GM23338 (cell line): Measurements from ENCODE around the gene GPR119.

Experiments used
- CREB1 ChIP-seq: fragments of 250-450 bp; sonication (Bioruptor Pico); IDR thresholded peaks from 2 replicates; pipeline ENCODE4 v1.5.0; 2020; ENCODE audit warnings: low read depth, mild to moderate bottlenecking, moderate library complexity
- TF ChIP-seq, protein P1 (sequence below), 2 experiments: fragments of 200-600 bp in 1 of 2; sonication (generic) in 1 of 2; conservative IDR thresholded peaks; 2 replicates each; pipeline versions ENCODE4 v1.5.1 to v1.6.1; 2016 to 2017; ENCODE audit warnings: antibody characterized with exemption in 2 of 2, low read depth in 2 of 2, mild to moderate bottlenecking in 2 of 2, moderate library complexity in 1 of 2

DNA sequence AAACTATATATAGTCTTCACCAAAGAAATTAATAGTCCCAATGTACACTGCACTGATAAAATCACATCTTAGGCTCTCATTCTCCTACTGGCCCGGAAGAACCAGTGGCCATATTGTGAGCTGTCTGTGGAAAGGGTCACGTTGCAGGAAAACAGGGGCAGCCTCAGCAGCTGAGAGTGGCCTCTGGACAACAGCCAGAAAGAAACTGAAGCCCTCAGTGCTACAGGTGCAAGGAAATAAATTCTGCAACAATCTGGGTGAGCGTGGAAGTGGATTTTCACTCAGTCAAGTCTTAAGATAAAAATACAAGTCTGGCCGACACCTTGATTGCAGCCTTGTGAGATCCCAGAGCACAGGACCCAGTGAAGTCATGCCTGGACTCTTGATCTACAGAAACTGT is 48.9 kb downstream of the GPR119 start:
- TF ChIP-seq CREB1 (CRISPR knock-in tag) = no peak
- TF ChIP-seq, protein P1, sequence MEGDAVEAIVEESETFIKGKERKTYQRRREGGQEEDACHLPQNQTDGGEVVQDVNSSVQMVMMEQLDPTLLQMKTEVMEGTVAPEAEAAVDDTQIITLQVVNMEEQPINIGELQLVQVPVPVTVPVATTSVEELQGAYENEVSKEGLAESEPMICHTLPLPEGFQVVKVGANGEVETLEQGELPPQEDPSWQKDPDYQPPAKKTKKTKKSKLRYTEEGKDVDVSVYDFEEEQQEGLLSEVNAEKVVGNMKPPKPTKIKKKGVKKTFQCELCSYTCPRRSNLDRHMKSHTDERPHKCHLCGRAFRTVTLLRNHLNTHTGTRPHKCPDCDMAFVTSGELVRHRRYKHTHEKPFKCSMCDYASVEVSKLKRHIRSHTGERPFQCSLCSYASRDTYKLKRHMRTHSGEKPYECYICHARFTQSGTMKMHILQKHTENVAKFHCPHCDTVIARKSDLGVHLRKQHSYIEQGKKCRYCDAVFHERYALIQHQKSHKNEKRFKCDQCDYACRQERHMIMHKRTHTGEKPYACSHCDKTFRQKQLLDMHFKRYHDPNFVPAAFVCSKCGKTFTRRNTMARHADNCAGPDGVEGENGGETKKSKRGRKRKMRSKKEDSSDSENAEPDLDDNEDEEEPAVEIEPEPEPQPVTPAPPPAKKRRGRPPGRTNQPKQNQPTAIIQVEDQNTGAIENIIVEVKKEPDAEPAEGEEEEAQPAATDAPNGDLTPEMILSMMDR (conservative IDR thresholded peaks at IDR 0.05; ENCODE audit: low read depth in 2 of 2) = no peak
